Measurements from ENCODE around the gene FGD5.

The FGD5 gene

GRCh38 chr3:14858105-14858504, 39.3 kb downstream of the FGD5 start:
- DNase-seq: no peak

- DNase-seq: no peak
Observed at GRCh38 chr3:14859880-14860279, 41.1 kb downstream of the FGD5 start.

- peak; percentile 15 for DNase-seq
Observed at GRCh38 chr3:14861031-14861430, 42.3 kb downstream of the FGD5 start.

- peak; percentile 44 for DNase-seq
Observed at GRCh38 chr3:14861446-14862302, 42.9 kb downstream of the FGD5 start.

- no peak for DNase-seq
Observed at GRCh38 chr3:14862303-14862660, 43.5 kb downstream of the FGD5 start.

- DNase-seq: no peak
Observed at GRCh38 chr3:14862661-14863230, 44.0 kb downstream of the FGD5 start.

- no peak for DNase-seq
Observed at GRCh38 chr3:14863333-14864100, 44.8 kb downstream of the FGD5 start.

- no peak for DNase-seq
Observed at GRCh38 chr3:14864131-14864530, 45.4 kb downstream of the FGD5 start.

- DNase-seq: no peak
Observed at GRCh38 chr3:14866627-14867026, 47.9 kb downstream of the FGD5 start.

GRCh38 chr3:14867936-14868570, 49.3 kb downstream of the FGD5 start:
- DNase-seq: peak; percentile 20

GRCh38 chr3:14869917-14870782, 51.4 kb downstream of the FGD5 start:
- no peak for DNase-seq

GRCh38 chr3:14870783-14871060, 52.0 kb downstream of the FGD5 start:
- DNase-seq: no peak

GRCh38 chr3:14871456-14872200, 52.9 kb downstream of the FGD5 start:
- DNase-seq: no peak

GRCh38 chr3:14872706-14873105, 53.9 kb downstream of the FGD5 start:
- DNase-seq: no peak

GRCh38 chr3:14874784-14875183, 56.0 kb downstream of the FGD5 start:
- DNase-seq: no peak

GRCh38 chr3:14875411-14876175, 56.8 kb downstream of the FGD5 start:
- DNase-seq: no peak

- no peak for DNase-seq
Observed at GRCh38 chr3:14876921-14877333, 58.2 kb downstream of the FGD5 start.

- no peak for DNase-seq
Observed at GRCh38 chr3:14877469-14877868, 58.7 kb downstream of the FGD5 start.

GRCh38 chr3:14879211-14879874, 60.6 kb downstream of the FGD5 start:
- no peak for DNase-seq

GRCh38 chr3:14880447-14881106, 61.8 kb downstream of the FGD5 start:
- no peak for DNase-seq
